ENCODE measurements around the gene WASHC2A. TPM values are rescaled to one million over a fixed set of nuclear protein-coding genes. Genes with fewer than 3 reads are reported as not detected.
"Not testable (repeated sequence)": the region's sequence is repeated elsewhere in the genome, so short reads cannot be mapped to it uniquely, and the experiment has no call there.

The WASHC2A gene
- total and polyA plus RNA-seq, 2 donors (not counting 1 experiment from before 2014, with no cell fraction given), result 21.2 to 66.5 TPM

- DNase-seq (no peak), ATAC-seq (ENCODE audit: low read depth) (no peak)
- intact Hi-C loops (cut with micrococcal nuclease), result no loop called here
- ChIA-PET POLR2A (no interaction called here), CTCF (no interaction called here)
- no peak overlapping the region for H3K4me2 ChIP-seq (replicated peaks; ENCODE audit: low read depth, low read length, poor library complexity, severe bottlenecking)
- H4K20me1 ChIP-seq (ENCODE audit: control insufficient read depth, insufficient read depth, low read length, poor library complexity, severe bottlenecking), result no peaks in the 10 kb centered on the region
- no peak overlapping the region for H3K27ac Mint-ChIP-seq
- no peak overlapping the region for H3K4me3 ChIP-seq (ENCODE audit: control extremely low read depth in 1 of 5, extremely low read depth in 1 of 5, insufficient read depth in 1 of 5, low read depth in 2 of 5, low read length in 4 of 5)
- no peaks in the 10 kb centered on the region for H3K4me1 ChIP-seq (ENCODE audit: control insufficient read depth in 2 of 2, insufficient read depth in 2 of 2, low read length in 2 of 2)
- H3K27ac ChIP-seq (ENCODE audit: low read length in 2 of 2), result no peak overlapping the region
- H3K27me3 Mint-ChIP-seq, result peaks cover 18% of the 10 kb centered on the region
- no peak overlapping the region for H3K4me3 Mint-ChIP-seq
- peaks cover 0 to 11% (median 2%) of the 10 kb centered on the region in 4 experiments for H3K27me3 ChIP-seq (replicated peaks in 1 of 4; ENCODE audit: control extremely low read depth in 1 of 4, control insufficient read depth in 3 of 4, insufficient read depth in 4 of 4, low read length in 3 of 4)
- no peaks in the 10 kb centered on the region for H3K79me2 ChIP-seq (ENCODE audit: control insufficient read depth, insufficient read depth, low read length)
- H3K9me3 Mint-ChIP-seq (ENCODE audit: insufficient read depth), result no peaks in the 10 kb centered on the region
- H3K9ac ChIP-seq (ENCODE audit: low read length), result no peak overlapping the region
- no peaks in the 10 kb centered on the region for H3K36me3 ChIP-seq (replicated peaks in 1 of 2; ENCODE audit: control extremely low read depth in 1 of 2, control insufficient read depth in 1 of 2, extremely low read depth in 1 of 2, insufficient read depth in 2 of 2, low read length in 1 of 2)
- no peak overlapping the region for H2AFZ ChIP-seq (ENCODE audit: insufficient read depth, low read depth, low read length, poor library complexity, severe bottlenecking)
- H3K4me1 Mint-ChIP-seq, result no peaks in the 10 kb centered on the region
- TF ChIP-seq, protein P1, sequence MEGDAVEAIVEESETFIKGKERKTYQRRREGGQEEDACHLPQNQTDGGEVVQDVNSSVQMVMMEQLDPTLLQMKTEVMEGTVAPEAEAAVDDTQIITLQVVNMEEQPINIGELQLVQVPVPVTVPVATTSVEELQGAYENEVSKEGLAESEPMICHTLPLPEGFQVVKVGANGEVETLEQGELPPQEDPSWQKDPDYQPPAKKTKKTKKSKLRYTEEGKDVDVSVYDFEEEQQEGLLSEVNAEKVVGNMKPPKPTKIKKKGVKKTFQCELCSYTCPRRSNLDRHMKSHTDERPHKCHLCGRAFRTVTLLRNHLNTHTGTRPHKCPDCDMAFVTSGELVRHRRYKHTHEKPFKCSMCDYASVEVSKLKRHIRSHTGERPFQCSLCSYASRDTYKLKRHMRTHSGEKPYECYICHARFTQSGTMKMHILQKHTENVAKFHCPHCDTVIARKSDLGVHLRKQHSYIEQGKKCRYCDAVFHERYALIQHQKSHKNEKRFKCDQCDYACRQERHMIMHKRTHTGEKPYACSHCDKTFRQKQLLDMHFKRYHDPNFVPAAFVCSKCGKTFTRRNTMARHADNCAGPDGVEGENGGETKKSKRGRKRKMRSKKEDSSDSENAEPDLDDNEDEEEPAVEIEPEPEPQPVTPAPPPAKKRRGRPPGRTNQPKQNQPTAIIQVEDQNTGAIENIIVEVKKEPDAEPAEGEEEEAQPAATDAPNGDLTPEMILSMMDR (IDR thresholded peaks at IDR 0.05), result no peak
- TF ChIP-seq EZH2 (IDR thresholded peaks at IDR 0.05; ENCODE audit: borderline replicate concordance, insufficient read depth, low read depth, low read length, poor library complexity, severe bottlenecking), result no peak
- H3K9me3 ChIP-seq (ENCODE audit: control extremely low read depth in 1 of 3, control insufficient read depth in 2 of 3, insufficient read depth in 1 of 3, low read length in 2 of 3), result peaks cover 0 to 8% (median 0%) of the 10 kb centered on the region in 3 donors
- 89% methylated on average over 3 of the region's 3 CpGs for WGBS (ENCODE audit: insufficient coverage)
These were observed 46.1 kb upstream of the WASHC2A start for GRCh38 chr10:50021646-50022045.

DNA sequence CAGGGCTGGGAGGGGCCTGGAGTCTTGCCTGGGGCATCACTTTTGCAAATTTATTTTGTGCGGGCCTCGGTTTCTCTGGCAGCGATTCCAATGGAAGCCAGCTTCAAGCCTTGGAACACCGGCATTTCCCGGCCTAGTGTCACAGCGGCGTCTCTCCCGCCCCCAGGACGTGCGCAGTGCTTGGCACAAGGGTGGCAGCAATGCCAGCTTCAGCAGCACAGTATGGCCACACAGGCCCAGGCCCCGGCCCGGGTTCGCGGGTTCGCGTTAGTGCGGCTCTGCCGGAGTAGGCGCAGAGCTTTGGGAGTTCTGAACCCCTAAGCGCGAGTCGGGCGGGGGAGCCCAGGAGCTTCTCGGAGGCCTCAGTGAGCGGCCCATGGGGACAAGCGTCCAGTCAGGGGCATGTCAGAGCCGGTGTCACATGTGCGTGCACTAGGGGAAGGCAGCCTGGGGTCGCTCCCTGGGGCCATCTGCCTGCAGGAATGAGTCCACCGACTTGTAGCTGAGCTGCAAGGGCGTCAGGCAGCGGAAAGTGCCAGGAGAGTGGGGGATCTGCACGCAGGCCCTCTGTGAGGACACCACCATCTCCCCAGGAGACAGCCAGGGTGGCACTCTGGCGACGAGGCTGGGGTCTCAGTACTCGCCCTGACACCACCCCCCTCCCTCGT, 42.9 kb upstream of the WASHC2A start:
- H3K9me3 ChIP-seq (ENCODE audit: control extremely low read depth in 1 of 3, control insufficient read depth in 2 of 3, insufficient read depth in 1 of 3, low read length in 2 of 3); H3K4me2 ChIP-seq (replicated peaks; ENCODE audit: low read depth, low read length, poor library complexity, severe bottlenecking); CTCF ChIA-PET; H3K4me3 ChIP-seq (ENCODE audit: control extremely low read depth in 1 of 5, extremely low read depth in 1 of 5, insufficient read depth in 1 of 5, low read depth in 2 of 5, low read length in 4 of 5); H3K4me1 Mint-ChIP-seq; DNase-seq; H3K27ac Mint-ChIP-seq; H3K27ac ChIP-seq (ENCODE audit: low read length in 2 of 2); H4K20me1 ChIP-seq (ENCODE audit: control insufficient read depth, insufficient read depth, low read length, poor library complexity, severe bottlenecking); POLR2A ChIA-PET; H3K79me2 ChIP-seq (ENCODE audit: control insufficient read depth, insufficient read depth, low read length); ATAC-seq (ENCODE audit: low read depth); H3K9ac ChIP-seq (ENCODE audit: low read length); H3K4me1 ChIP-seq (ENCODE audit: control insufficient read depth in 2 of 2, insufficient read depth in 2 of 2, low read length in 2 of 2); H2AFZ ChIP-seq (ENCODE audit: insufficient read depth, low read depth, low read length, poor library complexity, severe bottlenecking); intact Hi-C loops (cut with micrococcal nuclease); H3K36me3 ChIP-seq (replicated peaks in 1 of 2; ENCODE audit: control extremely low read depth in 1 of 2, control insufficient read depth in 1 of 2, extremely low read depth in 1 of 2, insufficient read depth in 2 of 2, low read length in 1 of 2); H3K4me3 Mint-ChIP-seq; H3K9me3 Mint-ChIP-seq (ENCODE audit: insufficient read depth): not testable (repeated sequence)
- peaks cover 36% of the 10 kb centered on the region for H3K27me3 Mint-ChIP-seq
- 20% methylated on average over 25 of the region's 37 CpGs for WGBS (ENCODE audit: insufficient coverage)
- peaks cover 0 to 11% (median 2%) of the 10 kb centered on the region in 4 experiments for H3K27me3 ChIP-seq (replicated peaks in 1 of 4; ENCODE audit: control extremely low read depth in 1 of 4, control insufficient read depth in 3 of 4, insufficient read depth in 4 of 4, low read length in 3 of 4)

Data from B cell (primary cell).